Activated CD4-positive, CD25-positive, alpha-beta regulatory T cell treated with anti-CD3 and anti-CD28 coated beads, Interleukin-2, amount 50 U/mL, for 72 hours (primary cell): Measurements from ENCODE around the gene LFNG.

ENCODE experiments used
- DNase-seq: peaks from one replicate; pipeline ENCODE4 v3.0.0; 2021

The LFNG gene

DNA sequence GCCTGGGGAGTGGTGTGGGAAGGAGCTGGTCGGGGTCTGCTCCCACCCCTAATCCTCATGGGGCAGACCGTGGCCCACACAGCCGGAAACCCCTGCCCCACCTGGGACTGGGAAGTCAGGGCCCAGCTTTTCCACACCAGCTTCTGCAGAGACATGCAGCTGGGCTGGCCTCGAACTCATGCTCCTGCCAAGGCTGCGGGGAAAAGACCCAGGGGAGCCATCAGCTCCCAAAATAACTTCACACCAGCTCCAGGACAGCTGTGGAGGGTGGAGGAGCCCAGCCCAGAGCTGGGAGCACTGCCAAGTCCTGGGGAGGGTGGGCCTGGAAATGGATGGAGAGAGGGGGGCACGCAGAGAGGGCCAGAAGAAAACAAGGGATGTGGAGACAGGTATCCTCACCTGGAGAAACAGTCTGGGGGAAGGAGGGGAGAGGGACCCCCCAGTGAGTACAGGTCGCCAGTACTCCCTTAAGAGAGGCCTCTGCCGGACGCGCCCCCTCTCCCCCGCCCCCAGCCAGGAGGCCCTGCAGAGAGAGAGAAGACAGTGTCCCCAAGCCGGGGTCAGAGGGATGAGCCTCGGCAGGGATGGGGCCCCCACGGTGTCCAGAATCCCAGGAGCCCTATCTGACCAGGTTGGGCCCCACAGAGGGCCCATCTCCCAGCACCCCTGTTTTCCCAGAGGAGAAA lies 31.8 kb upstream of the LFNG start:
- no peak for DNase-seq

DNA sequence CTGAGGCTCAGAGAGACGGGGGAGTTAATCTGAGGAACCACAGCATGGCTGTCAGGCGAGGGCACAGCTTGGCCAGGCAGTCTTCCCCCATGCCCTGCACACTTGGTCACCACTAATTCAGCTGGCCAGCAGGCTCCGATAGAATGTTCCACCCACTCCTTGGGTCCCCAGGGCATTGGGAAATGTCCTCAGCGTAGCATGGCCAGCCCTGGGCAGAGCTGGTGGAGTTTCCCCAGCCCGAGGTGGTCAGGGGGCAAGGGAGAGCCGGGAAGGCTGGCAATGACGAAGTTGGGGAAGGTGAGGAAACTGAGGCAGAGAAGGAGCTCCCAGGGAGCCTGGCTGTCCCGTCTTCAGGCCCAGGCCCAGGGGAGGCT lies 31.3 kb upstream of the LFNG start:
- DNase-seq, result no peak

DNA sequence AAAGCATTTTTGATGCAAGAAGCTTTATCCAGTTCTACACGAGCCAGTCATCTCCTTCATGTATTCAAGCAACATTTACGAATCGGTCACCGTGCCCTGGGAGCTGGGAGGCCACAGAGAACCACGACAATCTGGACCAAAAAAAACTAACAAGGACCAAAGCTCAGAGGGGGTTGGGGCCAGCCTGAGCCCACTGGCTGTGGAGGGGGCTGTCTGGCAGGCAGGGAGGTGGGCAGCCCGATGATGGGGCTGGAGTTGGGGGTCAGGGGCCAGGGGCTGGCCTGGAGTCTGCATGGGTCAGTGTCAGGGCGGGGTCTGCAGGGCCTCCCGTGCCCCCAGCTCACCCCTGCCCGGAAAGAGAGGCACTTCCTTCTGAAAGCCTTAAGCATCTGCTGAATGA lies 30.9 kb upstream of the LFNG start:
- no peak for DNase-seq

DNA sequence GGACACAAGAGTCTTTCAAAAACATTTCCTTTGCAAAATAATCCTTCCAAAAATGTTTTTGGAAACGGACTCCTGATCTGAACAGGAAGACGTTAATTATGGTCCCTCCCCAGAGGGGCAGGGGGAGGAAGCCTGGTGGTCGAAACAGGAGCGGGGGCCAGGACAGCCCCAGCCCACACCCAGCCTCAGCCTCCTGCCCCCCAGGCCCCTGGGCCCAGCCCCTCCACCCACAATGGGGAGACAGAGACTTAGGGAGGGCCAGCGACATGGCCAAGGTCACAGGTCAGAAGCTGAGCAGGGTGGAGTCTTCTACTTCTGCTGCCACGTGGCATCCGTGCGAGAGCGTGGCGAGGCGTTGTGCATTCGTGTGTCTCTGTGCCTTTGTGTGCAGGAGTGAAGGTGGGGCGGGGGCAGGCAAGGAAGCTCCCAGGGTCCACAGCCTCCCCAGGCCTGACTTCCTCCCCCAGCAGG lies 29.4 kb upstream of the LFNG start:
- DNase-seq, result no peak

DNA sequence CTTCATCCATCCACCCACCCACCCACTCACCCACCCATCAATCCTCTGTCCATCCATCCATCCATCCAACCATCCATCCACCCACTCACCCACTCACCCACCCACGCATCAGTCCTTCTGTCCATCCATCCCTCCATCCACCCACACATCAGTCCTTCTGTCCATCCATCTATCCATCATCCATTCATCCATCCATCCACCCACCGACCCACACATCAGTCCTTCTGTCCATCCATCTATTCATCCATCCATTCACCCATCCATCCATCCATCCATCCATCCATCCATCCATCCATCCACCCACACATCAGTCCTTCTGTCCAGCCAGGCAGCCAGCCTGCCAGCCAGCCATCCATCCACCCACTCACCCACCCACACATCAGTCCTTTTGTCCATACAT lies 27.5 kb upstream of the LFNG start:
- no peak for DNase-seq

DNA sequence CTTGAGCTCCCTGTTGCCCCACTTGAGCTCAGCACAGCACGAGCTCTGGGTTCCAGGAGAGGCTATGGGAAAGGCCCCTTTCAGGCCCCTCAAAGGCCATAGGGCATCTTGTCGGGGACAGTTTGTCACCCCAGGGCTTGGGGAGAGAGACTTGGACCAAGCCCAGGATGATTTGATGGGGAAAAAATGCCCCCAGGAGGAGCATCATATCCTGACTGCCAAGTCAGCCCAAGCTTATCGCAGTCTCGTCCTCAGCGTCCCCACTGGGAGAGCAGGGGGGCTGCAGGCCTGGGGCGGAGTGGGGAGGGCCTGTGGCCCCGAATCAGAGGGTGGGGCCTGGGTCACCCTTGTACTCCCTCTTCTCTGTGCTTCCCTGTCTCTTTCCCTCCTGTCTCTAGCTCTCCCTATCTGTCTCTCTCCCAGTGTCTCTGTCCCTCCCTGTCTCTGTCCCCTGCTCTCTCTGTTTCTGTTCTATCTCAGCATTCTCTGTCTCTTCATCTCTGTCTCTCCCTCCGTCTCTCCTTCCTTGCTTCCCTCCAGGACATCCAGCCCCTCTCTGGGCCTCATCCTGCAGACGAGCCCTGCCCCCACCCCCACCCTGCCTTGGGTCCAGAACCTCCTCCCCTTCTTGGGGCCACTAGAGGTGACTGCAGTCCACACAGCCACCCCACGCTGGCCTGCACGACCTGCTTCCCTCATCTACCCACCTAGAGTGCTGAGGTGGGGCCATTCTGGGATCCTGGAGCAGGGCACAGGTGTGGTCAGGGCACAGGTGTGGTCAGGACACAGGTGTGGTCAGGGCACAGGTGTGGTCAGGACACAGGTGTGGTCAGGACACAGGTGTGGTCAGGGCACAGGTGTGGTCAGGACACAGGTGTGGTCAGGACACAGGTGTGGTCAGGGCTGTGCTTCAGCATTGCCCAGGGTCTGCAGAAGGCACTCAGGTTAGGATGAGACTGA lies 26.1 kb upstream of the LFNG start:
- DNase-seq, result no peak

DNA sequence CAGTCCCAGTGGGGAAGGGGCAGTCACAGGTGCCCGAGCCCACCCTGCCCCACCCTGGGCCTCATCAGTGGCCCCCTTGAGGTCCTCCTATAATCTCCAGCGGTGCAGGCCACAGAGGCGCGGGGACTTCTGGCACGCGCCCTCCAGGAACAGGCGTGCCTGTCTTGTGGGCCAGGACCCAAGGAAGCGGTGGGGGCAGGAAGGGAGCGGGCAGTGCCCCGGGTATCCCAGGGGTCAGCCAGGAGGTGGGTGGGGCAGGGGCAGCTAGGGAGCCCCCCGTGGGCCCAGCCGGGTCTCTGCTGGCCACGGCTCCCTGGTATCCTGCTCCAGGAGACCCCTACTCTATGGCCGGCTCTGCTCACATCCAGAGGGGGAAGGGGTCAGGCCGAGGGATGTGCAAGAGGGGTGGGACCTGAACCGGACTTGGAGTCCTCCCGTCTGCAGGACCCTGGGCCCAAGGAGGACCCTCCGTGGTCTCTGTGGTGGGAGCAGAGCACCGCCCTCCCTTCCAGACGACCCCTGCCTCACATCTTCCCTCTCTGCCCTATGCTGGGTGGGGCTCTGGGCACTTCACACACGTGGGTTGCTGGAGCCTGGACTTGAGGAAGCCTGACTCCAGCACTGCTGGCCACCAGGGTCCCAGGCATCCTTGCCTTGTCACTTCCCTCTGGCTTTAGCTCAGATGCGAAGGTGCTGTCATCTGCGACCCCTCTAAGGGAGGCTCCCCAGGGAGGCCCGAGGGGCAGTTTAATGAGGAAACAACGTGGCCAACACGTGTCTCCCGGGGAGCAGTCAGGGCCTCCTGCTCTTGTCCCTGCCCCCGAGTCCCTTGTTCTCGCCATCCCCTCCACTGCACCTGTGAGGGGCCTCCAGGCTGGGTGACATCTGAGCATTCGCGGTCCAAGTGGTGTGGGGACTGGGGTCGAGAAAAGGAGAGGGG lies 25.1 kb upstream of the LFNG start:
- DNase-seq, result no peak

DNA sequence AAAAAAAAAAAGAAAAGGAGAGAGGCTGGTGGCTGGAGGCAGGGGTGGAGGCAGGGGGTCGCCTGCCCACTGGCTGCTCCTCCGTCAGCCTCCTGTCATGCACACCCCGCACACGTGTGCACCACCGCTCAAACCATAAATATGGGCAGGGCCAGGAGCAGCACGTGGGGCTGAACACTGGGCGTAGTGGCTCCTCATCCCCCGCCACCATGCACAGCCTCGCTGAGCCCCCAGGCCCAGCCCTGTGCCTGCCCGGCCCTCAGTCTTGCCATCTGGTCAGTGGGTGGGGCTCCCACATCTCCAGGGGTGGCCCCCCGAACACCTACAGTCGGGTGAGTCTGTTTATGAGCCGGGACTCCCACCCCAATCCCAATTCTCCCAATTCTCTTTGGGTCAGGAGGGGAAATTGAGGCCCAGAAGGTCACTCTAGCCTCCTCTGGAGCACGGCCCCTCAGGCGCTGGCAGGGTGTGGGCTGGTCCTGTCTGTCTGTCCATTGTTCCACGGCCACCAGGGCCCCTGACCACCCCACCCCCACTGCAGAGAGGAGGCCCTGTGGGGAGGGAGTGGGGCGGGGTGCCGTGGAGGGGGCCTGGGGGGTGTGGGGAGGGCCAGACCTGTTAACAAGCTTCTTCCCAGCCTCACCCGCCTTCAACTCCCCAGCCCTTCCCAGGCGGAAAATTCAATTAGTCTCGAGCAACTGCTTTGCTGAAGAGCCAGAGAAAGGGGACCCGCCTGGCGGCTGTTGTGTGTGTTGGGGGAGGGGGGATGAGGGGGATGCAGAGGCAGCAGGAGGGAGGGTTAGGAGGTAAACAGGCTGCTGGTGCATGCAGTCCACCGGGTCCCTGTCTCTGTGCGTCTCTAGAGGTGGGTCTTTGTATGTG lies 23.9 kb upstream of the LFNG start:
- DNase-seq, result no peak

DNA sequence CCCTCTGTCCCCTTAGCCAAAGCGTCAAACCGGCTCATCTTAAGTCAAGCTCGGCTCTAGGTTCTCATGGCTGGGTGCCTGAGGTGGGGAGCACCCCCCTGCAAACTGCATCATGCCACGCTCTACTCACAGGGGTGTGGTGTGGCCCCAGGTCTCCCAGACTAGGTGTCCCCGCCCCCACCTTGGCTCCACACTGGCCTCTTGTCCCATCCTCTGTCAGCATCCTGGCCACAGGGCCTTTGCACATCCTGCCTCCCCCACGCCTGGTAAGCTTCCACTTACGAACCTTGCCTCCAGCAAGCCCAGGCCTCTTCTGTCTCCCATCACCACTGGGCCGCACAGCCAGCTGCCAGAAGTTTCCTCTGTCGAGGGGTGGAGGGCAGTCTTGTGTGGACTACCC lies 23.2 kb upstream of the LFNG start:
- no peak for DNase-seq

DNA sequence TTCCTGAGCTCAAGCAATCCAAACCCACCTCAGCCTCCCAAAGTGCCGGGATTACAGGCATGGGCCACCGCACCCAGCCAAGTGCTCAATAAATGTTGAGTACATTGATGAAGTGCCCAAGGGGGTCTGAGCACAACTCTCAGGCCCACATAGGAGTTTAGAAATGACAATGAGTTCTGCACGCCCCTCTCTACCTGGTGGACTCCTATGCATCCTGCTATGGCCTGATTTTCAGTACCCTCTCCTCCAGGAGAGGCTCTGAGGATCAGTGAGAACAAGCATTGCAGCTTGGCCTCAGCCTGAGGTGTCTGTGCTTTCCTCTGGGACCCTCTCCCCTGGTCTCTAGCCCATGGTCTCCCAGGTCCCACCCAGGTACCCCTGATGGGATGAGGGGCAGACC lies 22.5 kb upstream of the LFNG start:
- no peak for DNase-seq

DNA sequence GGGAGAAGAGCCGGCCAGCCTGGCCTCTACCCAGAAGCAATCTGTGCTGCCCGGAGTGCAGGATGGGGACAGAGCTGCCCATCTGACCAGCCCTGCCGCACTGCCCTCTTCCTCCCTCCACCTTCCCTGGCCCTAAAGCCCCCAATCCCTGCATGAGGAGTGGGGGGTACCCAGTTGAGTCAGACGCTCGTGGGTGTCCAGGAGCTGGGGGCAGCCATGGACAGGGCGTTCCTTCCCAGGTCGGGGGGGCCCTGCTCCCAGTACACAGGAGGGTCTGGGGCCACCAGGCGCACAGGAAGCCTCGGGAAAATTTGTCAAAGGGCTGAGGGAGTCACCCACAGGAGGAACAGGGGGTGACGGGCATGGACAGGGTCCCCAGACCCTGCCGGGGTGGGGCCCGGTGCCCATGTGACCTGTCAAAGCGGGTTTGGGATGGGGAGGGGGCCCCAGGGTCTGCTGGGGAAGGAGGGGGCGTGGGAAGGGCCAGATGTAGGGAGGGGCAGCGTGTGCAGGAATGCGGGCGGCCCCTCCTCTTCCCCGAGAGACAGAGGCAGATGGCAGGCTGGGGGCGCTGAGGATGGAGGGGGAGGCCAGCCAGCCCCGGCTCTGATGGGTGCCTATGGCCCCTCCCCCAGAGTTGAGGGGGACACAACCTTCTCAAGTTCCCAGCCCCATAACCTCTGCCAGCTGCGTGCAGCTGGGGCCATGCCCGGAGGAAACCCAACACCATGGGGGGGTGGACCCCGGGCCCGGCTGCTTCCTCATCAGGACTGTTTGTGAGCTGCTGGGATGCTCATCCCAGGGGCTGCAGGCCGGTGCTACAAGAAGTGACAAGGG lies 21.9 kb upstream of the LFNG start:
- no peak for DNase-seq

DNA sequence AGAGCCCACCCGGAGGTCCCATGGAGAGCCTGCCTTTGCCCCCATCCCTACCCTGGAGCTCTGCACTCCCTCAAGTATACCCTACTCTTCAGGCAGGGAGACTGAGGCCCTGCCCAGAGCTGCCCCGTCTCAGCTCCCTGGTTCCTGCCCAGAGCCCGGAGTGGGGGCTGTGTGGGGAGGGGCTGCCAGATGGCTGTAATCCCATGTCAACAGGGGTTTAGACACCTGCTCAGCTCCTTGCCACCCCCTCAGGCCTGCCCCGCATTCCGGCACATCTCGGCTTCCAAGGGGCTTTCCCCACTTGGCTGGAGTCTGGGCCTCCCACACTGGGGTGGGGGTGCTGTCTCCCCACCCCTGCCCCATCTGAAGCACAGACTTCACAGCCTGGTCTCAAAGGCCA lies 20.9 kb upstream of the LFNG start:
- DNase-seq, result no peak

DNA sequence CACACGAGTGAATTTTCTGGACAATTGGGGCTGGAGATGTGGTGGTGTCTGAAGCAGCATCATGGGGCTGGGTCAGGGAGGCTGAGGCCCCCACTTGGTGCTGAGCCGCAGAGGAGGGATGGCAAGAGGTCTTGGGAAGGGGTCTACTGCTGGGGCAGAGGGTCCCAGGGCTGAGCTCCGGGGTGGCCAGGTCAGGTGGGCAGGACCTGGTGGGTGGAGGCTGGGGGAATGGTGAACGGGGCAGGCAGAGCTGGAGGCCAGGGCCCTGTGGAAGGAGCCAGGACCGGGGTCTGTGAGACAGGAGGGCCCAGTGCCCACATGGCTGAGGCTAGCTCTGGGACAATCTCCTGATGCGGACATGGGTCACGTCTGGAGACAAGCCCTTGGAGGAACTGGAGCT lies 20.4 kb upstream of the LFNG start:
- no peak for DNase-seq

DNA sequence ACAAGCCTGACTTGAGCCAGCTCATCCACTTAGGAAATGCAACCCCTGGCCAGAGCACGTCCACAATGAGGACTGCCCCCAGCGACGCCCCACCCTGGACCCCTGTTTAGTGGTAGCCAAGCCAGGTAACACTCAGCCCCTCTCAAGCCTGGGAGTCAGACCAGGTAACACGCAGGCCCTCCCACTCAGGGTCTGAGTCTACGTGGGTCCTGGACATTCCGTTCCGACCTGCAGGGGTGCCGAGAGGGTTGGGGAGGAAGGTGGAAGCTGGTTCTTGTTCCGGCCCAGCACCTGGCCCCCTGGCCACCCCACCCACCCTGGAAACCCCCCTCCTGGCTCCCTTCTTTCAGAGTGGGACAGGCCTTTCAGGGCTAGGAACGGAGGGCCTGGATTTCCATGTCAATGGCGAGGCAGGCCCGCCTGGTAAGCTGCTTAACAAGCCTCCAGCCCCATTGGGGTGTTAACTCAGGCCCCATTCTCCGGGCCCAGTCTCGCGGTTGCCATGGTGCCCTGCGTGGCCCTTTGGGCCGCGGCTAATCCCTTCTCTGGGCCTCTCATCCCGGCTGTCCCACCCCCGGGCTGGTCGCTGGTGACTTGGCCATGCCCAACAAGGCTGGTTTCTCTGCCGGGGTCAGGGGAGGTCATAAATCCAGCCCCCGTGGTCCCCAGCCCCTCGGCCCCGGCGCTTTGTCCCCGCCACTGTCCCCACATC lies 19.7 kb upstream of the LFNG start:
- DNase-seq, result no peak

DNA sequence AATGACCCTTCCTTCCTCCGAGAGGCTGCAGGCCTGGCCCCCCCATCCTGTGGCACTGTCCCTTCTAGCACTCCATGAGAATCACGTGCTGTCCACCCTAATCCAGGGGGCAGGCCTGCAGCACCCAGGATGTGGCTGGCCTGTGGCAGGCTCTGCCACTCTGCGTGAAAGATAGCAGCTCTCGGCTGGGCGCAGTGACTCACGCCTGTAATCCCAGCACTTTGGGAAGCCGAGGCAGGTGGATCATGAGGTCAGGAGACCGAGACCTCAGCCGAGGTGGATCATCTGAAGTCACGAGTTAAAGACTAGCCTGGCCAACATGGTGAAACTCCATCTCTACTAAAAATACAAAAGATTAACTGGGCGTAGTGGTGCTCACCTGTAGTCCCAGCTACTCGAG lies 18.9 kb upstream of the LFNG start:
- no peak for DNase-seq

DNA sequence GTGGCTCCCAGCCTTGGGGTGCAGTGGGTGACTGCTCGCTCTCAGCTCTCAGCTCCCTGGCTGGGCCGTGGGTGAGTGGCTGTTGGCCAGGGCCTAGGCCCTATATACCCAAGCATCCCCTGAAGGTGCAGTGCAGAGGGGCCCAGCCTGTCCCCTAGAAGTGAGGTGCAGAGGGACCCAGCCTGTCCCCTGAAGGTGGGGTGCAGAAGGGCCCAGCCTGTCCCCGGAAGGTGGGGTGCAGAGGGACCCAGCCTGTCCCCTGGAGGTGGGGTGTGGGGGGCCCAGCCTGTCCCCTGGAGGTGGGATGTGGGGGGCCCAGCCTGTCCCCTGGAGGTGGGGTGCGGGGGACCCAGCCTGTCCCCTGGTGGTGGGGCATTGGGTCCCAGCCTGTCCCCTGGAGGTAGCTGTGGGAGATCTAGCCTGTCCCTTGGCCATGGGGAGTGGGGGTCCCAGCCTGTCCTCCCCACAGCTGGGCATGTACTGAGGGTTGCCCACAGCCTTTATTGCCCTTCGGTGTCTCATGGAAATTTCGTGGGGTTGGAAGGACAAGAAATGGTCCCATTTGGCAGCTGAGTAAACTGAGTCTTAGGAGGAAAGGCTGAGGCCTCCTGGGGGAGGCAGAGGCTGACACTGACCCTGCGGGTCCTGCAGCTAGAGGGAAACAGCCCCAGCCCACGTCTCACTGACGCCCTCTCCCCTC lies 17.5 kb upstream of the LFNG start:
- no peak for DNase-seq

DNA sequence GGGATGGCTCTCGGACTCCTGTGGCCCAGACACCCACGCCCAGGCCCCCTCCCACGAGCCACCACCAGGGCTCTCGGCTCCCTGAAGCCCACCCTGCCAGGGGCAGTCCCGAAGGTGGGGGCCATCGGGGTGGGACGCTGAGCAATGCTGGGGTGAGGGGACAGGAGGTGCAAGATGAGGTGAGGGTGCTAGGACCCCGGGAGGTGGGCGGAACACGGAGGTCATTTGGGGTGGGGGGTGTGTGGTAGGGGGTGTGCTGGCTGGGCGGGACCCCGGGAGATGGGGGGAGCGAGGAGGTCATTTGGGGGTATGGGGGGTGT lies 17.0 kb upstream of the LFNG start:
- no peak for DNase-seq

DNA sequence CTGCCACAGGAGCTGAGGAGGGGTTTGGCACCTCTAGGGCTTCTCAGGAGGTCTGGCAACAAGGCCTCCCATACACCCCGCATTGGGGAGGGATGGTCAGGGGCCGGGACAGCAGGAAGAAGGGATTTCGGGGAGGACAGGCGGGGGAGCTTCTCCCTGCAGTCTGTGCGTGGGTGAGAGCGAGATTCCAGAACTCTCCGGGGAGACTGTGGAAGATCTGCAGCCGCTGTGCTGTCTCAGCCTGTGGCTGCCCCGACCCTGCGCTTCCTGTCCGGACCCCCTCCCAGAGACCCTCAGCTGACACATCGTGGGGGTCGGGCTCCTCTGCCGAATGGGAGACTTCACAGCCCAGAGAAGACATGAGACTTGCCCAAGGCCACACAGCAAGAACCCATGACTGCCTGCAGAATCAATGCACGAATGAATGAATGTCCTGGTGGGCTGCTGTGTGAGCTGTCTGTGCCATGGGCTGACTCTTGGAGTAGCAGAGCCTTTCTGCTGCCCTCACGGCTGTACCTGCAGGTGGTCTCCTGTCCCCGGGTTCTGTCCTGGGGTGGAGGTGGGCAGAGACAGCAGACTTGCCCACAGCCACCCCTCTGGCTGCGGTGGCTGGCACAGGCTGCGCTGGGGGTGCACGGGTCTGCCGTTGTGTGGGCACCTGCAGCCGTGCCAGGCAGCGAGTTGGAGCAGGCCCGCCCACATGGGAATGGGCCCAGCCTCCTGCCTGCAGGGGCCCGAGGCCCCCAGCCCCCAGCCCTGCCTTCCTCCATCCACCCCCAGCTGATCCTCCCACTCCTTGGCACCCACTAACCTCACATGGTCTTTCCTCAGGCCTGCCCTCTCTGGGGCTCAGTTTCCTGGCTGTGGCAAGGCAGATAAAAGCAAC lies 16.3 kb upstream of the LFNG start:
- DNase-seq, result no peak
